Fibroblast of pulmonary artery (primary cell): ENCODE data around the gene MADCAM1.
A peak's percentile ranks its signal among the peaks of the same experiment; 100 is the strongest.

Source experiments
- DNase-seq: peaks from one replicate; pipeline ENCODE4 v3.0.0-alpha.2; 2010; ENCODE audit warnings: low read depth
- H3K4me3 ChIP-seq: replicated peaks from 2 replicates; pipeline ENCODE4 v1.5.1; 2011; ENCODE audit warnings: low read depth, mild to moderate bottlenecking, control low read depth, low read length, moderate library complexity
- CTCF ChIP-seq: IDR thresholded peaks from 2 replicates; pipeline ENCODE4 v1.5.1; 2011; ENCODE audit warnings: mild to moderate bottlenecking, control low read depth, low read length, inconsistent platforms; ENCODE audit errors: missing control alignments

The MADCAM1 gene

GRCh38 chr19:492091-492531, 4.2 kb upstream of the MADCAM1 start:
- no peak for TF ChIP-seq CTCF
- no peak overlapping the region for H3K4me3 ChIP-seq
- no peak for DNase-seq

GRCh38 chr19:493391-494170, 2.7 kb upstream of the MADCAM1 start:
- DNase-seq, result no peak
- no peak overlapping the region for H3K4me3 ChIP-seq
- no peak for TF ChIP-seq CTCF

GRCh38 chr19:494171-495080, 1.9 kb upstream of the MADCAM1 start:
- no peak for TF ChIP-seq CTCF
- no peak overlapping the region for H3K4me3 ChIP-seq
- no peak for DNase-seq

- no peak for DNase-seq
- no peak overlapping the region for H3K4me3 ChIP-seq
- TF ChIP-seq CTCF, result no peak
Observed at GRCh38 chr19:495081-495401, 1.2 kb upstream of the MADCAM1 start.

GRCh38 chr19:495402-496111, 729 bp upstream of the MADCAM1 start:
- DNase-seq, result peak; percentile 44
- H3K4me3 ChIP-seq, result no peak overlapping the region
- peak; percentile 52 for TF ChIP-seq CTCF

GRCh38 chr19:496986-497385, 700 bp downstream of the MADCAM1 start:
- H3K4me3 ChIP-seq, result no peak overlapping the region
- no peak for TF ChIP-seq CTCF
- DNase-seq, result no peak
